Neural progenitor cell (in vitro differentiated cells): ENCODE results near the gene IST1. TPM values are rescaled to one million over a fixed set of nuclear protein-coding genes. Genes with fewer than 3 reads are reported as not detected.

Source experiments
- DNase-seq: peaks from one replicate; pipeline ENCODE4 v3.0.0-alpha.2; 2016; ENCODE audit warnings: low spot score
- H2AFZ ChIP-seq: fragments of 200-600 bp; sonication (generic); replicated peaks from 2 replicates; pipeline ENCODE4 v1.6.1; 2016; ENCODE audit warnings: antibody characterized with exemption
- H3F3A ChIP-seq: fragments of 200-600 bp; sonication (generic); 2 replicates; pipeline ENCODE4 v1.6.1; 2016; ENCODE audit warnings: antibody characterized with exemption, low read depth
- H3K27ac ChIP-seq: fragments of 200-600 bp; sonication (generic); 2 replicates; pipeline ENCODE4 v1.5.1; 2016; ENCODE audit warnings: mild to moderate bottlenecking
- H3K27me3 ChIP-seq: fragments of 200-600 bp; sonication (generic); 2 replicates; pipeline ENCODE4 v1.6.1; 2016; ENCODE audit warnings: mild to moderate bottlenecking, moderate library complexity
- H3K36me3 ChIP-seq: fragments of 200-600 bp; sonication (generic); 2 replicates; pipeline ENCODE4 v1.5.1; 2016
- H3K4me1 ChIP-seq: fragments of 200-600 bp; sonication (generic); 2 replicates; pipeline ENCODE4 v1.6.1; 2016; ENCODE audit warnings: mixed run types
- H3K4me2 ChIP-seq: fragments of 200-600 bp; sonication (generic); 2 replicates; pipeline ENCODE4 v1.6.1; 2016
- H3K4me3 ChIP-seq: fragments of 200-600 bp; sonication (generic); 2 replicates; pipeline ENCODE4 v1.5.1; 2016
- H3K79me2 ChIP-seq: fragments of 200-600 bp; sonication (generic); 2 replicates; pipeline ENCODE4 v1.6.1; 2016; ENCODE audit warnings: low read depth
- H3K9ac ChIP-seq: fragments of 200-600 bp; sonication (generic); 2 replicates; pipeline ENCODE4 v1.6.1; 2016
- H3K9me3 ChIP-seq: fragments of 200-600 bp; sonication (generic); 2 replicates; pipeline ENCODE4 v1.5.1; 2016; ENCODE audit warnings: low read depth
- H4K20me1 ChIP-seq: fragments of 200-600 bp; sonication (generic); 2 replicates; pipeline ENCODE4 v1.6.1; 2016; ENCODE audit warnings: low read depth
- H3K27ac Mint-ChIP-seq: 3 replicates; pipeline ENCODE4 v1.8.0; 2021; ENCODE audit warnings: mixed read lengths
- H3K27me3 Mint-ChIP-seq: 2 replicates; pipeline ENCODE4 v1.8.0; 2022; ENCODE audit warnings: low read depth, mild to moderate bottlenecking, inconsistent platforms, moderate library complexity, mixed read lengths; ENCODE audit not compliant: insufficient read depth
- H3K36me3 Mint-ChIP-seq: 3 replicates; pipeline ENCODE4 v1.8.0; 2021; ENCODE audit warnings: mixed read lengths
- H3K4me1 Mint-ChIP-seq: 3 replicates; pipeline ENCODE4 v1.8.0; 2021; ENCODE audit warnings: mixed read lengths
- H3K4me3 Mint-ChIP-seq: 3 replicates; pipeline ENCODE4 v1.8.0; 2021; ENCODE audit warnings: mild to moderate bottlenecking, moderate library complexity, mixed read lengths
- H3K9me3 Mint-ChIP-seq: 3 replicates; pipeline ENCODE4 v1.8.0; 2020; ENCODE audit warnings: mixed read lengths
- EZH2 ChIP-seq: fragments of 200-600 bp; sonication (generic); IDR thresholded peaks from 2 replicates; pipeline ENCODE4 v1.6.1; 2017; ENCODE audit warnings: antibody characterized with exemption, mild to moderate bottlenecking, moderate library complexity
- EZH2phosphoT487 ChIP-seq: fragments of 200-600 bp; sonication (generic); IDR thresholded peaks from 2 replicates; pipeline ENCODE4 v1.6.1; 2017; ENCODE audit warnings: antibody characterized with exemption
- total RNA-seq: library from RNA; depleted of rRNA; stranded (reverse); fragments of >200 nt; gene quantifications from 2 replicates; pipeline ENCODE4 v1.2.3, GENCODE V29; 2015; ENCODE audit warnings: low replicate concordance
- TF ChIP-seq, protein P1 (sequence below): fragments of 200-600 bp; sonication (generic); IDR thresholded peaks from 2 replicates; pipeline ENCODE4 v1.5.1; 2017; ENCODE audit warnings: antibody characterized with exemption, mild to moderate bottlenecking

The IST1 gene
- total RNA-seq, 1 donor from 2014 or later: 400 TPM

DNA sequence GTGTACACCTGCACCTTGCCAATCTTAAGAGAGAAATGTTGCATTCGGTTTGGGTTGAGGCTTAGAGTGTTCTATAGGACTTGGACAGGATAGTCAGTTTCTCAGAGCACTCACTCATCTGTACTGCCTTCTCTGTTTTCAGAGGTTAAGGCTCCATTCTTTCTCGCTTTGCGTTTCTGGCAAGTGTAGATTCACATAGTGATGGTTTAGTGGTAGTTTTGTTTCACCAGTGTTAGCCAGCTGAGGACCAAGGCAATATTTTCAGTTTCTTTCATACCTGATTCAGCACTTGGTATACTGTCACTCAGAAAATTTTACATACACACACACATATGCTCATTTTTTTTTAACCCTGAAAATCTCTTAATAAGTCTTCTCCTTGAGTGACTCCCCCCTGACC, 48.2 kb upstream of the IST1 start:
- peak overlapping the region; percentile 94 for H3K4me3 ChIP-seq
- no peak for TF ChIP-seq EZH2phosphoT487
- TF ChIP-seq, protein P1, sequence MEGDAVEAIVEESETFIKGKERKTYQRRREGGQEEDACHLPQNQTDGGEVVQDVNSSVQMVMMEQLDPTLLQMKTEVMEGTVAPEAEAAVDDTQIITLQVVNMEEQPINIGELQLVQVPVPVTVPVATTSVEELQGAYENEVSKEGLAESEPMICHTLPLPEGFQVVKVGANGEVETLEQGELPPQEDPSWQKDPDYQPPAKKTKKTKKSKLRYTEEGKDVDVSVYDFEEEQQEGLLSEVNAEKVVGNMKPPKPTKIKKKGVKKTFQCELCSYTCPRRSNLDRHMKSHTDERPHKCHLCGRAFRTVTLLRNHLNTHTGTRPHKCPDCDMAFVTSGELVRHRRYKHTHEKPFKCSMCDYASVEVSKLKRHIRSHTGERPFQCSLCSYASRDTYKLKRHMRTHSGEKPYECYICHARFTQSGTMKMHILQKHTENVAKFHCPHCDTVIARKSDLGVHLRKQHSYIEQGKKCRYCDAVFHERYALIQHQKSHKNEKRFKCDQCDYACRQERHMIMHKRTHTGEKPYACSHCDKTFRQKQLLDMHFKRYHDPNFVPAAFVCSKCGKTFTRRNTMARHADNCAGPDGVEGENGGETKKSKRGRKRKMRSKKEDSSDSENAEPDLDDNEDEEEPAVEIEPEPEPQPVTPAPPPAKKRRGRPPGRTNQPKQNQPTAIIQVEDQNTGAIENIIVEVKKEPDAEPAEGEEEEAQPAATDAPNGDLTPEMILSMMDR: no peak
- TF ChIP-seq EZH2: no peak
- H3K9ac ChIP-seq: peak overlapping the region; percentile 93
- peak overlapping the region; percentile 94 for H3K4me2 ChIP-seq
- Mint-ChIP-seq H3K9me3 (no peaks in the 10 kb centered on the region), H3K4me1 (peaks cover 20% of the 10 kb centered on the region), H3K36me3 (peaks cover 13% of the 10 kb centered on the region), H3K27me3 (peaks cover 9% of the 10 kb centered on the region), H3K27ac (no peak overlapping the region), H3K4me3 (peak overlapping the region; percentile 95)
- no peak for DNase-seq
- peaks cover 23% of the 10 kb centered on the region for H3K79me2 ChIP-seq
- H3K9me3 ChIP-seq: no peaks in the 10 kb centered on the region
- no peaks in the 10 kb centered on the region for H3F3A ChIP-seq
- H4K20me1 ChIP-seq: peaks cover 13% of the 10 kb centered on the region
- no peak overlapping the region for H3K27ac ChIP-seq
- H3K27me3 ChIP-seq: no peaks in the 10 kb centered on the region
- H3K4me1 ChIP-seq: peaks cover 7% of the 10 kb centered on the region
- H2AFZ ChIP-seq: no peak overlapping the region
- peaks cover 7% of the 10 kb centered on the region for H3K36me3 ChIP-seq

DNA sequence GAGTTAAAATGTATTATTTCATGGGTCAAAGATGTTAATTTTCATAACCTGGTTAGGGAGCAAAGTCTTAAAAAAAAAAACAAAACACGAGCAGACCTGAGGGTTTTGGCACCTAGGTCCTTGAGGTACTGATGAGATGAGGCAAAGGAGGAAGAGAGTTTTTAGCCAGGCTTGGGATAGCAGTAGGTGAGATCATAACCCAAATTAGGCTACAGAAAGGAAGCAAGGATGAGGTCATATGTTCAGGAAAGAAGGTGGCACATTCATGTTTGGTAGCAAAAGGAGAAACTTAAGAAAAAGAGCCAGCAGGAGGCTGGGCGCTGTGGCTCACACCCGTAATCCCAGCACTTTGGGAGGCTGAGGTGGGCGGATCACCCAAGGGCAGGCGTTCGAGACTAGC, 46.7 kb upstream of the IST1 start:
- Histone ChIP-seq H3K9ac (no peak overlapping the region), H3K36me3 (peaks cover 7% of the 10 kb centered on the region), H2AFZ (no peak overlapping the region), H4K20me1 (peaks cover 21% of the 10 kb centered on the region), H3K4me2 (no peak overlapping the region), H3K4me3 (no peak overlapping the region), H3K27ac (no peak overlapping the region), H3K9me3 (no peaks in the 10 kb centered on the region), H3K79me2 (peaks cover 23% of the 10 kb centered on the region), H3F3A (no peaks in the 10 kb centered on the region), H3K27me3 (no peaks in the 10 kb centered on the region), H3K4me1 (peaks cover 7% of the 10 kb centered on the region)
- no peak overlapping the region for H3K27ac Mint-ChIP-seq
- DNase-seq: no peak
- TF ChIP-seq EZH2 (no peak), EZH2phosphoT487 (no peak)
- TF ChIP-seq, protein P1: no peak
- no peak overlapping the region for H3K4me3 Mint-ChIP-seq
- no peaks in the 10 kb centered on the region for H3K9me3 Mint-ChIP-seq
- peaks cover 20% of the 10 kb centered on the region for H3K4me1 Mint-ChIP-seq
- peaks cover 13% of the 10 kb centered on the region for H3K36me3 Mint-ChIP-seq
- H3K27me3 Mint-ChIP-seq: peaks cover 10% of the 10 kb centered on the region

DNA sequence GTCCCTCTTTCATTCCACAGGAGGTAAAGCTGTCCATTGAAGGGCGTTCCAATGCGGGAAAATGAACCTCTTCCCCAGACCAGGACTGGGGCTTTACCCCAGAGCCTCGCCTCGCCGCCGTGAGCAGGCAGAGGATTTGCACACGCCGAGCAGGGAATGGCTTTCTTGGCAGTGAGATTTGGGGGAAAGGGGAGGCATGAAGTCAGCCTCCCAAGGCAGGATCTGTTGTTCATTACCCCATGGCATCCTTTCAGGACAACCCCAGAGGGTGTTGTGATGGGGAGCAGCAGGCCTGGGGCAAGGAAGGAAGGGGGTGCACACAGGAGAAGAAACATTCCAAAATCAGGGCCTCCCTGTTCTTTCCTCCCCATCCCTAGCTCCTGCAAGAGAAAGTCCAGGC, 43.6 kb upstream of the IST1 start:
- Histone ChIP-seq H3K9me3 (no peaks in the 10 kb centered on the region), H3F3A (no peaks in the 10 kb centered on the region), H2AFZ (no peak overlapping the region), H3K36me3 (peaks cover 7% of the 10 kb centered on the region), H3K4me1 (peaks cover 7% of the 10 kb centered on the region), H3K27me3 (no peaks in the 10 kb centered on the region), H3K79me2 (peaks cover 24% of the 10 kb centered on the region), H3K27ac (no peak overlapping the region), H3K4me2 (no peak overlapping the region), H3K4me3 (no peak overlapping the region), H3K9ac (no peak overlapping the region), H4K20me1 (peaks cover 39% of the 10 kb centered on the region)
- Mint-ChIP-seq H3K4me1 (peaks cover 10% of the 10 kb centered on the region), H3K36me3 (peaks cover 23% of the 10 kb centered on the region), H3K27me3 (peaks cover 16% of the 10 kb centered on the region), H3K27ac (no peak overlapping the region), H3K9me3 (no peaks in the 10 kb centered on the region), H3K4me3 (no peak overlapping the region)
- TF ChIP-seq, protein P1: no peak
- TF ChIP-seq EZH2 (no peak), EZH2phosphoT487 (no peak)
- no peak for DNase-seq
